GM12801 (cell line): Measurements from ENCODE around the gene SLC6A4.

Source experiments
- TF ChIP-seq, protein P1 (sequence below): IDR thresholded peaks from one replicate; pipeline ENCODE4 v1.5.1; 2011; ENCODE audit warnings: control low read depth; ENCODE audit not compliant: insufficient read length; ENCODE audit errors: extremely low read depth

The SLC6A4 gene

DNA sequence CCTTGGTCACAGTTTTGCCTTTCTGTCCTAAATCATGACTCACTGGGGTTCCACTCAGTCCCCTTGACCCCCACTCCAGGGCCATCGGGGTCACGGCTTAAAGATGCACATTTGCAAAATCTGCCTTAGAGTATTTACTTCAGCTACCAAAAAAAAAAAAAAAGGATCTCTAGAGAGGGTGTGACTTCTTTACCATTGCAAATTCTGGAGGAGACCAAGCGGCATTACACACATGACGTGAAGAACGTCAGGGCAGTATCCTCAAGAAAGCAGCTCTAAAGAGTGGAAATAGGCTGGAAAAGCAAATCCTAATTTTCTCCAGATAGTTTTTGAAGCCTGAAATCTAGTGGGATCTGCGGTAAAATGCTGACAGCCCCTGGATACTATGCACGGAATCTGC lies 25.6 kb downstream of the SLC6A4 start:
- TF ChIP-seq, protein P1, sequence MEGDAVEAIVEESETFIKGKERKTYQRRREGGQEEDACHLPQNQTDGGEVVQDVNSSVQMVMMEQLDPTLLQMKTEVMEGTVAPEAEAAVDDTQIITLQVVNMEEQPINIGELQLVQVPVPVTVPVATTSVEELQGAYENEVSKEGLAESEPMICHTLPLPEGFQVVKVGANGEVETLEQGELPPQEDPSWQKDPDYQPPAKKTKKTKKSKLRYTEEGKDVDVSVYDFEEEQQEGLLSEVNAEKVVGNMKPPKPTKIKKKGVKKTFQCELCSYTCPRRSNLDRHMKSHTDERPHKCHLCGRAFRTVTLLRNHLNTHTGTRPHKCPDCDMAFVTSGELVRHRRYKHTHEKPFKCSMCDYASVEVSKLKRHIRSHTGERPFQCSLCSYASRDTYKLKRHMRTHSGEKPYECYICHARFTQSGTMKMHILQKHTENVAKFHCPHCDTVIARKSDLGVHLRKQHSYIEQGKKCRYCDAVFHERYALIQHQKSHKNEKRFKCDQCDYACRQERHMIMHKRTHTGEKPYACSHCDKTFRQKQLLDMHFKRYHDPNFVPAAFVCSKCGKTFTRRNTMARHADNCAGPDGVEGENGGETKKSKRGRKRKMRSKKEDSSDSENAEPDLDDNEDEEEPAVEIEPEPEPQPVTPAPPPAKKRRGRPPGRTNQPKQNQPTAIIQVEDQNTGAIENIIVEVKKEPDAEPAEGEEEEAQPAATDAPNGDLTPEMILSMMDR = no peak

DNA sequence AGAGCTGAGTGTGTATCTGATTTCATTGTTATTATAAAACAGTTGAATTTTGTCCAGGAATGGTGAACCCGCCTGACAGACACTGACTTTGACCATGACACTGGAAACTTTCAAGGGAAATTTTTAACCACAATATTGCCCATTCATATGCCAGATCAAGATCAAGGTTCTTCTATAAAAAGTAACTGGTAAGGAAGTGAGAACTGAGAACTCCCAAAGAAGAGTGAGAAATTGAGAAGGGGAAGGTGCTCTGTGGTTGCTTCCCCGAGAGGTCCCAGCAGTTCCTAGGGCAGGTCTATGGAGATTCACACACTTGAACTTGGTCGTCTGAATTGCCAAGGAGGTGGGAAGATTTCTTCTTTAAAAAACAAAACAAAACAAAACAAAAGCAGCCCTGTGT lies 27.3 kb downstream of the SLC6A4 start:
- TF ChIP-seq, protein P1 = no peak

DNA sequence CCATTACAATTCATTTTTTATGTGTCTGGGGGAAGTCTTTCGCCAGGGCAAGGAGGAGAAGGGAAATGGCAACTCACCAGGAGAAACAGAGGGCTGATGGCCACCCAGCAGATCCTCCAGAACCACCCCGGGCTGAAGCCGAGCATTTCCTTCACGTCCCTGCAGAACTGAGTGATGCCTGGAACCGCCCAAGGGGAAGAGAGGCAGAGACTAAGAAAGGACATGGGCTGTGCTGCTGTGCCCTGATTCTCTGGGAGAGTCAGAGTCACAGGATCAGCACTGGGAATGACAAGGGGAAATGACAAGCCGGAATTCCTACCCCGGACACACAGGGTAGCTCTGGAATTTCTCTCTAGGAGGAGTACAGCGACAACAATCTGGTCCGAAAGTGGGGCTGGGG lies 27.8 kb downstream of the SLC6A4 start:
- TF ChIP-seq, protein P1 = no peak

DNA sequence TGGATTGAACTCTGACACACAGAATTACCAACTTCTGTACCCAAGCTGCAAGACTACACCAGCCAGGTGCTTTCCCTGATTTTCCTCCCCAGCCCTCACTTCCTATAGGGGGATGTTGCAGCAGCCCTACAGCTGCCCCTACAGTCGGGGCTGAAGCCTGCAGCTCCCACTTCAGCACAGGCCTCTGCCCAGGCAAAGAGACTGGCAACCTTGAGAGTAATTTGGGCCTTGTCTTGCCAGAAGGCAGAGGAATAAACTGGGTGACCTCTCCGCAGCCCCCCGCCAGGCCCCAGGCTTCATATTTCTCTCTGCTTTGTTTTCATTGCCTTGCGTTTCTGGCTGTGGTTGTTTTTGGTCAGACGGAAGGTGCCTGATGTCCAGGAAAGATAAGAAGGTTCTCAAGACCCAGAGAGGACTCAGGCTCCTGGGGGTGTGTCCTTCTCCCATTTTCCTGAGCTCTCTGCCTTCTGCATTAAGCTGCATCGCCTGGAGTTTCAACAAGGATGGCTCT lies 32.0 kb downstream of the SLC6A4 start:
- TF ChIP-seq, protein P1 = no peak

DNA sequence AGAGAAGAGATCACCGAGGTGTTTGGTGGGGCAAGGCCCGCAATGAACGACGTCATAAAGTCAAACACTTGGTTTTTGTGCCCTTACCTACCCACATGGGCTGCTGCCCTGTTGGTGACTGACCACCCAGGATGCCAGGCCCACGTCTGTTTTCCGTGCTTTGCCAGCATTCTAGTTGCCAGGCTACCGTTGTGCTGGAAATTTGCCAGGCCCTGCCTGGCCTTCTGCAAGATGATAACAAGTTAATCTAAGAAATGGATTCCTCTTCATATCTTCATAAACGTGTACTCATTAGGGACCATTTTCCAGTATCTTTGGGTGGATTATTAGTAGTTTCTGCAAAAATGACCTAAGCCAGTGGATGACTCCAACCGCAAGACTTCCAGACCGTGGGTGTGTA lies 35.4 kb downstream of the SLC6A4 start:
- TF ChIP-seq, protein P1 = no peak

DNA sequence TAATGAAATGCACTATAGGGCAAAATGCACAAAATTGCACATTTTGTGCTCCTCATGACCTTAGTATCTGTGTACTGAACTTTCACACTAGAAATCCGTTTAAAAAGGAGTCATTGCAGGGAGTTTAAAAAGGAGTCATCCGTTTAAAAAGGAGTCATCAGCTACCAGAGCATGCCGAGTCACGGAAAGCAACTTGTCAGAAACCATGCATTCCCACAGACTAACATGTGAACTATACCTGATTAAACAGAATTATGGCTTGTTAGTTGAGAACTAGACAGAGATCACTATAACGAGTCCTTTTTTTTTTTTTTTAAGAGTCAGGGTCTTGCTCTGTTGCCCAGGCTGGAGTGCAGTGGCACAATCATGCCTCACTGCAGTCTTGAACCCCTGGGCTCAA lies 35.9 kb downstream of the SLC6A4 start:
- TF ChIP-seq, protein P1 = no peak

DNA sequence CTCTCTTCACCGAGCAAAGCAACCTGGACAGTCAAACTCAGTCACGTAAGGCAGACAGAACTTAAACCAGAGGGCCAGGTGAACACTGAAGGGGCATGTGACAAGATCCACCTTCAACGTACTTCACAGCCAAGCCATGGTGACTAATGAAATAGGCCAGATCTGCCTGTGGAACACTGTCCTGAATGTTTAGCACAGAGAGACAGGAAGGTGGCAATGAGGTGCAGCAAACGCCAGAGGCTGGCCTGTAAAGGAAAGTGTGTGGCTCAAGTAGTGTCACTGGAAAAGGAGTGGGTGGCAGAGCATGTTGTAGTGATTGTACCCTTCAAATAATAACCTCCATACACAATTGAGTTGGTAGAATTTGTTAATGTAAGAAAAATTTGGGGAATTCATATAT lies 38.1 kb downstream of the SLC6A4 start:
- TF ChIP-seq, protein P1 = no peak

DNA sequence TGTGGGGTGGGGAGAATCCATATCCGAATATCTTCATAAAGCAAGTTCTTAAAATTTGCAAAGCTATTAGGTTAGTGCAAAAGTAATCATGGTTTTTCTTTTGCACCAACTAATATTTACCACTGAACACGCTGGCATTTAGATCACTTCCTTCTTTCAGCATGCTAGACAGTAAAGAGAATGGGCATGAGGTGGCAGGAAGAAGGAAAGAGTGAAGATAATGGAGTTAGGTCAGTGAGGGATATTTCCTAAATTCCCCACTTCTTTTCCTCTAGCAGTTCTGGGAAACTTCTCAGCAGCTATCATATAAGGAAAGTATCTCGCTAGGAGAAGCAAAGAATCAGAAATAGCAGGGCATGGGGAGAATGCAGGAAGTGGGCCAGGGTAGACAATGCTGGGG lies 39.0 kb downstream of the SLC6A4 start:
- TF ChIP-seq, protein P1 = no peak
